MM.1S (cell line): Measurements from ENCODE around the gene BMPR1A.
"Not testable (repeated sequence)": the region's sequence is repeated elsewhere in the genome, so short reads cannot be mapped to it uniquely, and the experiment has no call there.

Source experiments
- DNase-seq: peaks from one replicate; pipeline ENCODE4 v3.0.0-alpha.2; 2015
- H2AFZ ChIP-seq: fragments of 300-600 bp; sonication (generic); 2 replicates; pipeline ENCODE4 v1.6.0; 2016; ENCODE audit warnings: antibody characterized with exemption, low read length
- H3F3A ChIP-seq: fragments of 300-600 bp; sonication (generic); 2 replicates; pipeline ENCODE4 v1.6.1; 2016; ENCODE audit warnings: mild to moderate bottlenecking, antibody characterized with exemption, low read length, moderate library complexity, mixed read lengths; ENCODE audit not compliant: insufficient read depth
- H3K27ac ChIP-seq: fragments of 300-600 bp; sonication (generic); 2 replicates; pipeline ENCODE4 v1.5.1; 2016; ENCODE audit warnings: mild to moderate bottlenecking, low read length
- H3K27me3 ChIP-seq: fragments of 300-600 bp; sonication (generic); replicated peaks from 2 replicates; pipeline ENCODE4 v1.6.0; 2016; ENCODE audit warnings: low read length; ENCODE audit not compliant: insufficient read depth
- H3K36me3 ChIP-seq: fragments of 300-600 bp; sonication (generic); replicated peaks from 2 replicates; pipeline ENCODE4 v1.6.1; 2016; ENCODE audit warnings: mild to moderate bottlenecking, low read length, mixed read lengths; ENCODE audit not compliant: insufficient read depth
- H3K4me1 ChIP-seq: fragments of 300-600 bp; sonication (generic); 2 replicates; pipeline ENCODE4 v1.6.1; 2016; ENCODE audit warnings: low read length, mixed read lengths
- H3K4me2 ChIP-seq: fragments of 300-600 bp; sonication (generic); 2 replicates; pipeline ENCODE4 v1.6.0; 2016; ENCODE audit warnings: low read depth, low read length
- H3K4me3 ChIP-seq: fragments of 300-600 bp; sonication (generic); 2 replicates; pipeline ENCODE4 v1.5.1; 2016; ENCODE audit warnings: low read length, mixed read lengths
- H3K79me2 ChIP-seq: fragments of 300-600 bp; sonication (generic); 2 replicates; pipeline ENCODE4 v1.6.1; 2016; ENCODE audit warnings: mixed run types, low read length, mixed read lengths
- H3K9ac ChIP-seq: fragments of 300-600 bp; sonication (generic); 2 replicates; pipeline ENCODE4 v1.6.1; 2016; ENCODE audit warnings: low read length, mixed read lengths
- H3K9me2 ChIP-seq: fragments of 300-600 bp; sonication (generic); replicated peaks from 2 replicates; pipeline ENCODE4 v1.6.1; 2016; ENCODE audit warnings: mild to moderate bottlenecking, low read length, mixed read lengths; ENCODE audit not compliant: insufficient read depth
- H3K9me3 ChIP-seq: fragments of 300-600 bp; sonication (generic); replicated peaks from 2 replicates; pipeline ENCODE4 v1.6.1; 2016; ENCODE audit warnings: mild to moderate bottlenecking, low read length, mixed read lengths; ENCODE audit not compliant: insufficient read depth
- H4K20me1 ChIP-seq: fragments of 300-600 bp; sonication (generic); 2 replicates; pipeline ENCODE4 v1.6.1; 2016; ENCODE audit warnings: mild to moderate bottlenecking, low read length, moderate library complexity, mixed read lengths; ENCODE audit not compliant: insufficient read depth
- CTCF ChIP-seq: fragments of 300-600 bp; sonication (generic); IDR thresholded peaks from 2 replicates; pipeline ENCODE4 v1.5.1; 2016; ENCODE audit warnings: antibody characterized with exemption, low read length, mixed read lengths
- EZH2 ChIP-seq: fragments of 300-600 bp; sonication (generic); optimal IDR thresholded peaks from 2 replicates; pipeline ENCODE3; 2017; ENCODE audit warnings: low read depth, mild to moderate bottlenecking, antibody characterized with exemption, low read length, mixed read lengths
- EZH2phosphoT487 ChIP-seq: fragments of 300-600 bp; sonication (generic); IDR thresholded peaks from 2 replicates; pipeline ENCODE4 v1.6.1; 2018; ENCODE audit warnings: antibody characterized with exemption, low read length

BMPR1A gene

GRCh38 chr10:86979296-86979818 is 222.9 kb downstream of the BMPR1A start:
- no peaks in the 10 kb centered on the region for H3K4me1 ChIP-seq
- no peaks in the 10 kb centered on the region for H4K20me1 ChIP-seq
- DNase-seq = no peak
- no peaks in the 10 kb centered on the region for H3K9me2 ChIP-seq
- no peaks in the 10 kb centered on the region for H3K36me3 ChIP-seq
- no peaks in the 10 kb centered on the region for H3F3A ChIP-seq
- H3K4me2 ChIP-seq = no peak overlapping the region
- H3K9ac ChIP-seq = no peak overlapping the region
- H3K79me2 ChIP-seq = no peaks in the 10 kb centered on the region
- TF ChIP-seq EZH2phosphoT487 (no peak), EZH2 (no peak), CTCF (no peak)
- H3K27me3 ChIP-seq = no peaks in the 10 kb centered on the region
- H3K4me3 ChIP-seq = no peak overlapping the region
- no peak overlapping the region for H3K27ac ChIP-seq
- no peak overlapping the region for H2AFZ ChIP-seq
- no peaks in the 10 kb centered on the region for H3K9me3 ChIP-seq

- H3K36me3 ChIP-seq = no peaks in the 10 kb centered on the region
These were observed 223.6 kb downstream of the BMPR1A start for GRCh38 chr10:86979977-86980448.

GRCh38 chr10:86981020-86981419 is 224.6 kb downstream of the BMPR1A start:
- H3K9ac ChIP-seq, H3K4me1 ChIP-seq, H3F3A ChIP-seq, H3K9me2 ChIP-seq, H4K20me1 ChIP-seq, DNase-seq, H3K27ac ChIP-seq, H3K27me3 ChIP-seq, H3K36me3 ChIP-seq, H2AFZ ChIP-seq, H3K9me3 ChIP-seq, H3K4me3 ChIP-seq, H3K79me2 ChIP-seq, H3K4me2 ChIP-seq: not testable (repeated sequence)

More at GRCh38 chr10:86979977-86980448, 223.6 kb downstream of the BMPR1A start:
- H3K79me2 ChIP-seq = no peaks in the 10 kb centered on the region
- no peaks in the 10 kb centered on the region for H3K4me1 ChIP-seq
- H3K9me2 ChIP-seq = no peaks in the 10 kb centered on the region
- DNase-seq = no peak
- H3K27ac ChIP-seq = no peak overlapping the region
- H3K4me3 ChIP-seq = no peak overlapping the region
- H2AFZ ChIP-seq = no peak overlapping the region
- no peaks in the 10 kb centered on the region for H4K20me1 ChIP-seq
- H3F3A ChIP-seq = no peaks in the 10 kb centered on the region
- no peaks in the 10 kb centered on the region for H3K9me3 ChIP-seq
- TF ChIP-seq EZH2 (no peak), CTCF (no peak), EZH2phosphoT487 (no peak)
- H3K9ac ChIP-seq = no peak overlapping the region
- no peak overlapping the region for H3K4me2 ChIP-seq
- no peaks in the 10 kb centered on the region for H3K27me3 ChIP-seq

- no peak overlapping the region for H3K9ac ChIP-seq
- H3K4me2 ChIP-seq = no peak overlapping the region
- H3K9me3 ChIP-seq = no peaks in the 10 kb centered on the region
- DNase-seq = no peak
- H3K79me2 ChIP-seq = no peaks in the 10 kb centered on the region
- H2AFZ ChIP-seq = no peak overlapping the region
- no peaks in the 10 kb centered on the region for H3F3A ChIP-seq
- no peaks in the 10 kb centered on the region for H3K36me3 ChIP-seq
- TF ChIP-seq CTCF (no peak), EZH2phosphoT487 (no peak), EZH2 (no peak)
- H3K27ac ChIP-seq = no peak overlapping the region
- no peak overlapping the region for H3K4me3 ChIP-seq
- no peaks in the 10 kb centered on the region for H3K9me2 ChIP-seq
- no peaks in the 10 kb centered on the region for H3K27me3 ChIP-seq
- no peaks in the 10 kb centered on the region for H4K20me1 ChIP-seq
- no peaks in the 10 kb centered on the region for H3K4me1 ChIP-seq
These were observed 225.3 kb downstream of the BMPR1A start for GRCh38 chr10:86981716-86982115.
